ENCODE data around the gene AMIGO3.

AMIGO3 gene

DNA sequence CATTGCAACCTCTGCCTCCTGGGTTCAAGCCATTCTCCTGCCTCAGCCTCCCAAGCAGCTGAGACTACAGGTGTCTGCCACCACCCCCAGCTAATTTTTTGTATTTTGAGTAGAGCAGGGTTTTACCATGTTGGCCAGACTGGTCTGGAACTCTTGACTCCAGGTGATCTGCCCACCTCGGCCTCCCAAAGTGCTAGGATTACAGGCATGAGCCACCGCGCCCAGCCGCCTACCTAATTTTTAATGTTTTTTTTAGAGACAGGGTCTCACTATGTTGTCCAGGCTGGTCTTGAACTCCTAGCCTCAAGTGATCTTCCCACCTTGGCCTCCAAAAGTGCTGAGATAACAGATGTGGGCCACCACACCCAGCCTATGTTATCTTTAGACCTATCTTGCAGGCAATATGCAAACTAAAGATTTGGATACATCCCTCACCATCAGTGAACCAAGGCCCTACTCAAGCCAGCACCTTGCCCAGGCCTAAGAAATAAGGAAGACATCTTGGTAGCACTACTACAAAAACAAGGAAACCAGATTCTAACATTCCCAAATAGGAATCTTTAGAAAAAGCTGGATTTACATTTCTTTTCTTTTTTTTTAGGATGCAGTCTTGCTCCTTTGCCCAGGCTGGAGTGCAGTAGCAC lies 10.6 kb upstream of the AMIGO3 start:
- Histone ChIP-seq H3K4me3 (replicated peaks; ENCODE audit: low read depth, low read length) (no peak overlapping the region), H3K27me3 (replicated peaks; ENCODE audit: control insufficient read depth, insufficient read depth, low read length) (no peaks in the 10 kb centered on the region), H3K36me3 (ENCODE audit: control insufficient read depth, insufficient read depth, low read length) (peaks cover 21% of the 10 kb centered on the region)
- TF ChIP-seq, protein P1, sequence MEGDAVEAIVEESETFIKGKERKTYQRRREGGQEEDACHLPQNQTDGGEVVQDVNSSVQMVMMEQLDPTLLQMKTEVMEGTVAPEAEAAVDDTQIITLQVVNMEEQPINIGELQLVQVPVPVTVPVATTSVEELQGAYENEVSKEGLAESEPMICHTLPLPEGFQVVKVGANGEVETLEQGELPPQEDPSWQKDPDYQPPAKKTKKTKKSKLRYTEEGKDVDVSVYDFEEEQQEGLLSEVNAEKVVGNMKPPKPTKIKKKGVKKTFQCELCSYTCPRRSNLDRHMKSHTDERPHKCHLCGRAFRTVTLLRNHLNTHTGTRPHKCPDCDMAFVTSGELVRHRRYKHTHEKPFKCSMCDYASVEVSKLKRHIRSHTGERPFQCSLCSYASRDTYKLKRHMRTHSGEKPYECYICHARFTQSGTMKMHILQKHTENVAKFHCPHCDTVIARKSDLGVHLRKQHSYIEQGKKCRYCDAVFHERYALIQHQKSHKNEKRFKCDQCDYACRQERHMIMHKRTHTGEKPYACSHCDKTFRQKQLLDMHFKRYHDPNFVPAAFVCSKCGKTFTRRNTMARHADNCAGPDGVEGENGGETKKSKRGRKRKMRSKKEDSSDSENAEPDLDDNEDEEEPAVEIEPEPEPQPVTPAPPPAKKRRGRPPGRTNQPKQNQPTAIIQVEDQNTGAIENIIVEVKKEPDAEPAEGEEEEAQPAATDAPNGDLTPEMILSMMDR (IDR thresholded peaks at IDR 0.05; ENCODE audit: insufficient read depth, low read length, poor library complexity, severe bottlenecking), result no peak
- DNase-seq (ENCODE audit: extremely low read depth, insufficient read length), result no peak

DNA sequence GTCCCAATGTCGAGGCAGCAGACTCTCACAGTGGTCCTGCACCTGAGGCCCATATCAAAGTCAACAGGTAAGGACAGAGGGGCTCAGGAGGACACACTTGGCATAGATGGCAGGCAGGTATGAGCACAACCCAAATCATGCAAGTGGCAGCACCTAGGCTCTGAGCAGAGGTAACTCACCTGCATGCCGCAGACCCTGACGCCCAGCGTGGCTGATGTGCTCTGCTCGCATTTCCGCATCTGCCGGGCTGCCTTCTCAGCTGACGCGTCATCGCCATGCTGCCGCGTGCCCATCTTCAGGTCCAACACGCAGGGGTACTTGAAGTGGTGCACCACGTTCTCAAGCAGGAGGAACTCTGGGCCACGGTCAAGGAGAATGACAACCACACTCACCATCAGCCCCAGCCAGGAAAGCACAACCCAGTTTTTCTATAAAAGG lies 8.5 kb upstream of the AMIGO3 start:
- H3K36me3 ChIP-seq (ENCODE audit: control insufficient read depth, insufficient read depth, low read length), result peaks cover 21% of the 10 kb centered on the region
- H3K4me3 ChIP-seq (replicated peaks; ENCODE audit: low read depth, low read length), result no peak overlapping the region
- TF ChIP-seq, protein P1 (IDR thresholded peaks at IDR 0.05; ENCODE audit: insufficient read depth, low read length, poor library complexity, severe bottlenecking), result no peak
- no peak for DNase-seq (ENCODE audit: extremely low read depth, insufficient read length)
- H3K27me3 ChIP-seq (replicated peaks; ENCODE audit: control insufficient read depth, insufficient read depth, low read length), result no peaks in the 10 kb centered on the region

DNA sequence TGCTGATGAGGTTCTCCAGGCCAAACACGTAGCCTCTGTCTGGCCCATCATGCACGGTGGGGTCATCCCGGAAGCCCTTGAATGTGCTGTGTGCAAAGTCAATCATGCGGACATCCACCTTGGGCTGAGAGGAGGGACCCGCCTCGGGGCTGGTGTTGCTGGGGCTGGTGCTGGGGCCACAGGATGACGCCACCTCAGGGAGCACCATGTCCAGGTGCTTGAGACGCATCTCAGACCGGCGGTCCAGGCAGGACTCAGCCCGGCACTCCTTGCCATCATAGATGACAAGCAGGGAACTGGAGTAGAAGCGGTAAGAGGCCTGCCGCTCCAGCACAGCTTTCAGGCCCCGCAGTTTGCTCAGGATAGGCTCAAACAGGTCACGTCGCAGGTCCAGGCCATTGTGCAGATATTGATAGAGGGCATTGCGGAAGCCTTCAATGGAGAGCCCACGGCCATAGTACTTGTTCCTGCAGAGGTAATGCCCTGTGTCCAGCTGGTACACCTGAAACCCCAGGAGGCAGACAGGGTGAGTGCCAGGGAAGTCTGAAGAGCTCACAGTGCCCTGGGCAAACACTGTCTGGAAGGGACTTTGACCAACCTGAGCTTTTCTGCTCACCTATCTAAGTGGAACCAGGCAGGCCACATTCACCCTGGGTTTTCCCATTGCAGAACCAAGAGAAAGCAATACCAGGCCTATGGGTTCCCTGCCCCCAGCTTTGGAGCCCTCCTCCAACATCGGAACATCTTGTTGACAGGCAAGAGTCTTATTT lies 7.9 kb upstream of the AMIGO3 start:
- no peak overlapping the region for H3K4me3 ChIP-seq (replicated peaks; ENCODE audit: low read depth, low read length)
- TF ChIP-seq, protein P1 (IDR thresholded peaks at IDR 0.05; ENCODE audit: insufficient read depth, low read length, poor library complexity, severe bottlenecking), result no peak
- peaks cover 18% of the 10 kb centered on the region for H3K36me3 ChIP-seq (ENCODE audit: control insufficient read depth, insufficient read depth, low read length)
- no peak for DNase-seq (ENCODE audit: extremely low read depth, insufficient read length)
- no peaks in the 10 kb centered on the region for H3K27me3 ChIP-seq (replicated peaks; ENCODE audit: control insufficient read depth, insufficient read depth, low read length)

DNA sequence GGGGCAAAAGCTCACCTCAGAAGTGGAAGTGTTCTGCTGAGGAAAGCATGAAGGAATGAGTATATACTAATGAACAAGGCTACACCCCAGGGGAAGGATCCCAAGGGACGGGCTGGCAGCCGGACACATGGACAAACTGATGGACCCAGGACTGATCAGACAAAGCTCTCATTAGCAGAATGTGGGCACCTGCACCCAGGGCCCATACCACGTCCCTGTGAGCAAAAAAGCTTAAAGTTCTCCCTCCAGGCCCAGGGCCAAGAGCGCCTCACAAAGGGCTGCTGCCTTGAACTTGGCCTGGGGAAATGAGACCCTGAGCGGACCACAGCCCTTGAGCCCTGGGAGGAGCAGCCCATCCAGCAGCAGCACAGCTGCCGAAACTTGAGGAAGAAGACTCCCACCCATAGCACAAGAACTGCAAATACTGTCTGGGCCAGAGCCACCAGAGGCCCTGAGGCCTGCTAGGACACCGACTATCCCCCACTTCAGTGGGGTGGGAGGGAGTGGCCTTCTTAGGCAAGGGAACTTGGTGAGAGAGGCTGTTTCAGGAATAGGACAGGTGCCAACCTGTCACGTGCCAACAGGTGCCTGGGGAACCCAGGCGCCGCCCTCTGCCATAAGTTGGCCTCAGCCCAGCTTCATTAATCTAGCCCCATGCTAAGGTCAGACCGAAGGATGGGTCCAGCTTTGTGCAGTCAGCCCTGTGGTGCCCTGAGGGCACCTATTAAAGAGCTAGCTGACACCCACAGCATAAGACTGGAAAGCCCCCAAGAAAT lies 6.6 kb upstream of the AMIGO3 start:
- TF ChIP-seq, protein P1 (IDR thresholded peaks at IDR 0.05; ENCODE audit: insufficient read depth, low read length, poor library complexity, severe bottlenecking), result no peak
- Histone ChIP-seq H3K36me3 (ENCODE audit: control insufficient read depth, insufficient read depth, low read length) (peaks cover 28% of the 10 kb centered on the region), H3K27me3 (replicated peaks; ENCODE audit: control insufficient read depth, insufficient read depth, low read length) (no peaks in the 10 kb centered on the region), H3K4me3 (replicated peaks; ENCODE audit: low read depth, low read length) (no peak overlapping the region)
- no peak for DNase-seq (ENCODE audit: extremely low read depth, insufficient read length)

DNA sequence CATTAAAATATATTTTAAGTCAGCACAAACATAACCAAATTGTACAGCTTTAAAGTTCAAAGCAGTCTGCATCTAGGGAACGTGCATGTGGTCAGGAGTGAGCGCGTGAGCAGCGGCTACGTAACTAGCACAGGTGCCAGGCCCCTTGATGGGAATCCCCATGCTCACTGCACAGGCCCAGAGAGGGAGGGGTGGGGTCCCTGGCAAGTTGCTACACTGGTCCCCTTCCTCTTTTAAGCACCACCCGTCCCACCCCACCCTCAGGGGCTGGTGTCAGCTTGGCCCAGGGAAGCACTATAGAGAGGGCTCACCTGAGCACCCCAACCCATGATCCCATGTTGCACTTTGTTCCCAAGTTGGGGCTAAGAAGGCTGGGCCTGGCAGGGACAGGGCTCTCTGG lies 5.1 kb upstream of the AMIGO3 start:
- no peak for DNase-seq (ENCODE audit: extremely low read depth, insufficient read length)
- peak overlapping the region; percentile 99 for H3K4me3 ChIP-seq (replicated peaks; ENCODE audit: low read depth, low read length)
- TF ChIP-seq, protein P1 (IDR thresholded peaks at IDR 0.05; ENCODE audit: insufficient read depth, low read length, poor library complexity, severe bottlenecking), result no peak
- H3K27me3 ChIP-seq (replicated peaks; ENCODE audit: control insufficient read depth, insufficient read depth, low read length), result no peaks in the 10 kb centered on the region
- peaks cover 31% of the 10 kb centered on the region for H3K36me3 ChIP-seq (ENCODE audit: control insufficient read depth, insufficient read depth, low read length)

Measured in GM06990 (cell line).